Measurements from ENCODE around the gene HINT2.

HINT2 gene

GRCh38 chr9:35801328-35802128 is 13.3 kb downstream of the HINT2 start:
- in situ Hi-C loops (cut with HindIII; ENCODE audit: low sequenced_read_pairs), result no loop called here
- TF ChIP-seq CTCF (IDR thresholded peaks at IDR 0.05; ENCODE audit: low read depth, low read length), result no peak
- H3K4me3 ChIP-seq (ENCODE audit: low read depth, low read length), result no peak overlapping the region

GRCh38 chr9:35800530-35800929 is 14.3 kb downstream of the HINT2 start:
- no peak overlapping the region for H3K4me3 ChIP-seq (ENCODE audit: low read depth, low read length)
- no peak for DNase-seq (ENCODE audit: low read depth, low spot score)
- in situ Hi-C loops (cut with HindIII; ENCODE audit: low sequenced_read_pairs), result no loop called here
- TF ChIP-seq CTCF (IDR thresholded peaks at IDR 0.05; ENCODE audit: low read depth, low read length), result no peak

More at GRCh38 chr9:35801328-35802128, 13.3 kb downstream of the HINT2 start:
- DNase-seq (ENCODE audit: low read depth, low spot score), result no peak

- in situ Hi-C loops (cut with HindIII; ENCODE audit: low sequenced_read_pairs), result no loop called here
- no peak for DNase-seq (ENCODE audit: low read depth, low spot score)
- no peak for TF ChIP-seq CTCF (IDR thresholded peaks at IDR 0.05; ENCODE audit: low read depth, low read length)
- no peak overlapping the region for H3K4me3 ChIP-seq (ENCODE audit: low read depth, low read length)
Measured at GRCh38 chr9:35798658-35799374, 16.0 kb downstream of the HINT2 start.

GRCh38 chr9:35797311-35798109 is 17.3 kb downstream of the HINT2 start:
- TF ChIP-seq CTCF (IDR thresholded peaks at IDR 0.05; ENCODE audit: low read depth, low read length), result no peak
- in situ Hi-C loops (cut with HindIII; ENCODE audit: low sequenced_read_pairs), result no loop called here
- DNase-seq (ENCODE audit: low read depth, low spot score), result no peak
- no peak overlapping the region for H3K4me3 ChIP-seq (ENCODE audit: low read depth, low read length)

GRCh38 chr9:35795695-35796094 is 19.1 kb downstream of the HINT2 start:
- in situ Hi-C loops (cut with HindIII; ENCODE audit: low sequenced_read_pairs), result no loop called here
- TF ChIP-seq CTCF (IDR thresholded peaks at IDR 0.05; ENCODE audit: low read depth, low read length), result no peak
- H3K4me3 ChIP-seq (ENCODE audit: low read depth, low read length), result no peak overlapping the region
- DNase-seq (ENCODE audit: low read depth, low spot score), result no peak

- TF ChIP-seq CTCF (IDR thresholded peaks at IDR 0.05; ENCODE audit: low read depth, low read length), result no peak
- H3K4me3 ChIP-seq (ENCODE audit: low read depth, low read length), result peak overlapping the region; percentile 5
- in situ Hi-C loops (cut with HindIII; ENCODE audit: low sequenced_read_pairs), result no loop called here
- DNase-seq (ENCODE audit: low read depth, low spot score), result no peak
Measured at GRCh38 chr9:35793461-35793860, 21.4 kb downstream of the HINT2 start.

Data from astrocyte of the spinal cord (primary cell).